ENCODE data around the gene SNPH.

SNPH gene

GRCh38 chr20:1326031-1326930 is 60.2 kb downstream of the SNPH start:
- no peak for TF ChIP-seq CTCF (IDR thresholded peaks at IDR 0.05; ENCODE audit: control insufficient read depth, insufficient read depth, low read depth, low read length, missing control alignments)
- DNase-seq (ENCODE audit: low read depth): no peak
- peak overlapping the region; percentile 78 for H3K4me3 ChIP-seq (ENCODE audit: control insufficient read depth, low read depth, low read length)

GRCh38 chr20:1327241-1327653 is 61.2 kb downstream of the SNPH start:
- H3K4me3 ChIP-seq (ENCODE audit: control insufficient read depth, low read depth, low read length): no peak overlapping the region
- no peak for DNase-seq (ENCODE audit: low read depth)
- no peak for TF ChIP-seq CTCF (IDR thresholded peaks at IDR 0.05; ENCODE audit: control insufficient read depth, insufficient read depth, low read depth, low read length, missing control alignments)

GRCh38 chr20:1327827-1328679 is 62.0 kb downstream of the SNPH start:
- H3K4me3 ChIP-seq (ENCODE audit: control insufficient read depth, low read depth, low read length): no peak overlapping the region
- no peak for DNase-seq (ENCODE audit: low read depth)
- TF ChIP-seq CTCF (IDR thresholded peaks at IDR 0.05; ENCODE audit: control insufficient read depth, insufficient read depth, low read depth, low read length, missing control alignments): no peak

GRCh38 chr20:1328680-1329330 is 62.7 kb downstream of the SNPH start, which contains the start of gene SDCBP2:
Gene SDCBP2, minus strand, starts transcription at chr20:1329139. Its CDS starts 8,723 bp downstream, at chr20:1320416.
- no peak within 1 kb of the TSS for H3K4me3 ChIP-seq (ENCODE audit: control insufficient read depth, low read depth, low read length)
- no peak for TF ChIP-seq CTCF (IDR thresholded peaks at IDR 0.05; ENCODE audit: control insufficient read depth, insufficient read depth, low read depth, low read length, missing control alignments)
- no peak for DNase-seq (ENCODE audit: low read depth)

GRCh38 chr20:1330075-1330830 is 64.2 kb downstream of the SNPH start:
- TF ChIP-seq CTCF (IDR thresholded peaks at IDR 0.05; ENCODE audit: control insufficient read depth, insufficient read depth, low read depth, low read length, missing control alignments): no peak
- no peak for DNase-seq (ENCODE audit: low read depth)
- H3K4me3 ChIP-seq (ENCODE audit: control insufficient read depth, low read depth, low read length): no peak overlapping the region

All from AG09309 (cell line).